Activated T-helper 17 cell treated with anti-CD3 and anti-CD28 coated beads, Interleukin-2, amount 50 U/mL, for 72 hours (primary cell): Measurements from ENCODE around the gene PCF11. TPM values are rescaled to one million over a fixed set of nuclear protein-coding genes. Genes with fewer than 3 reads are reported as not detected.
"Not testable (repeated sequence)": the region's sequence is repeated elsewhere in the genome, so short reads cannot be mapped to it uniquely, and the experiment has no call there.

Experiments used
- ATAC-seq: fragments of 150-1000 bp; cut with Tn5 transposase; replicated peaks from 2 replicates; pipeline ENCODE4 v1.10.0; 2021; ENCODE audit warnings: mild to moderate bottlenecking, moderate library complexity
- H3K27ac Mint-ChIP-seq: one replicate; pipeline ENCODE4 v1.8.0; 2022; ENCODE audit warnings: mixed read lengths
- H3K27me3 Mint-ChIP-seq: one replicate; pipeline ENCODE4 v1.8.0; 2022; ENCODE audit warnings: mixed read lengths
- H3K36me3 Mint-ChIP-seq: one replicate; pipeline ENCODE4 v1.8.0; 2022; ENCODE audit warnings: low read depth, mild to moderate bottlenecking, mixed read lengths
- H3K4me1 Mint-ChIP-seq: one replicate; pipeline ENCODE4 v1.8.0; 2022; ENCODE audit warnings: mixed read lengths
- H3K4me3 Mint-ChIP-seq: one replicate; pipeline ENCODE4 v1.8.0; 2022; ENCODE audit warnings: mild to moderate bottlenecking, mixed read lengths
- H3K9me3 Mint-ChIP-seq: one replicate; pipeline ENCODE4 v1.8.0; 2022; ENCODE audit warnings: mixed read lengths
- total RNA-seq, 2 donors: library from RNA; stranded (reverse); gene quantifications; one replicate each; pipeline ENCODE4 v1.2.3, GENCODE V29; 2022

PCF11 gene
- total RNA-seq, 2 donors from 2014 or later = 50.1 to 84.8 TPM

DNA sequence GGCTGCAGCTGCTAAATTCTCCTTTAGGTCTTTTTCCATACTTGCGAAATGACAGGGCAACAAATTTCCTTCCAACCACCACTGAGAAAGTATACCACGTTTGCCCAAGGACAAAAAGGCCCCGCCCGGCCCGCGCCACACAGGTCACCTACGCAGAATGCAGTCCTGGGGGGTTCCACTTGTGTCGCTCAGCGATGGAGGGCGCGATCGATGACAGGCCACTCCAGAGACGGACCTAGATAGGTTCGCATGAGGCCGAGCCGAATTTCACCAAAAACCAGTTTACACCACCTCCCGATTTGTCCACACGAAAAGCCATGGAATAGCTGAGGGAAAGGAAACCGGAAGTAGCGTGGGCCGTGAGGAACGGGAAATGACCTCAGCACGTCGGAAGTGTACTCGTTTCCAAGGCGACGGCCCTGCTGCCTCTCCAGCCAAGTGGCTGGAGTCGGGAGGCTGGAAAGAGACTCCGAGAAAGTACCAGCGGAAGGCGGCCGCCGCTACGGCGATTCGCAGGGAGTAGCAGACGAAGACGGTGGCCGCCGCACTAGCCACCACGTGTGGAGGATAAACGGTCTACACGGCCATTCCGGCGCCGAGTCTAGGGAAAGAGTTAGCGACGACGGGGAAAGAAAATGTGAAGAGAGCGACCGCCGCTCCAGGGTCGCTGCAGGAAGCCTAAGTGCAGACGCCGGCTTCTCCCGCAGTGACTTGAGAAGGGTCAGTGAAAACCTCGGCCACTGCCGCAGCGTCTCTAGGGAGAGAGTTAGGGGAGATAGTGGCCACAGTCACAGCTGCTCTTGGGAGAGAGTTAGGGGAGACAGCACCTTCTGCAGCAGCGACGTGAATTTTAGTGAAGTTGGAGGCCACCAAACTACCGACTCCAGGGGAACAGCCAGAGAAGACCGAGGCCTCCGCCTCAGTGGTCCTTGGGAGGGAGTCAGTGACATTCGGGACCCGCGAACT lies 36.7 kb downstream of the PCF11 start, which contains the start of gene ANKRD42:
Gene ANKRD42 (plus strand): TSS at position 398 of the 966 bp plus-strand sequence. CDS start 959 bp downstream, outside the sequence.
- peaks cover 20% of the 10 kb centered on the region for H3K4me1 Mint-ChIP-seq
- no peaks in the 10 kb centered on the region for H3K9me3 Mint-ChIP-seq
- H3K36me3 Mint-ChIP-seq = peaks cover 51% of the 10 kb centered on the region
- peak; percentile 92 for ATAC-seq
- H3K27ac Mint-ChIP-seq = peak within 1 kb of the TSS; percentile 94
- H3K4me3 Mint-ChIP-seq = peak within 1 kb of the TSS; percentile 92
- no peaks in the 10 kb centered on the region for H3K27me3 Mint-ChIP-seq

DNA sequence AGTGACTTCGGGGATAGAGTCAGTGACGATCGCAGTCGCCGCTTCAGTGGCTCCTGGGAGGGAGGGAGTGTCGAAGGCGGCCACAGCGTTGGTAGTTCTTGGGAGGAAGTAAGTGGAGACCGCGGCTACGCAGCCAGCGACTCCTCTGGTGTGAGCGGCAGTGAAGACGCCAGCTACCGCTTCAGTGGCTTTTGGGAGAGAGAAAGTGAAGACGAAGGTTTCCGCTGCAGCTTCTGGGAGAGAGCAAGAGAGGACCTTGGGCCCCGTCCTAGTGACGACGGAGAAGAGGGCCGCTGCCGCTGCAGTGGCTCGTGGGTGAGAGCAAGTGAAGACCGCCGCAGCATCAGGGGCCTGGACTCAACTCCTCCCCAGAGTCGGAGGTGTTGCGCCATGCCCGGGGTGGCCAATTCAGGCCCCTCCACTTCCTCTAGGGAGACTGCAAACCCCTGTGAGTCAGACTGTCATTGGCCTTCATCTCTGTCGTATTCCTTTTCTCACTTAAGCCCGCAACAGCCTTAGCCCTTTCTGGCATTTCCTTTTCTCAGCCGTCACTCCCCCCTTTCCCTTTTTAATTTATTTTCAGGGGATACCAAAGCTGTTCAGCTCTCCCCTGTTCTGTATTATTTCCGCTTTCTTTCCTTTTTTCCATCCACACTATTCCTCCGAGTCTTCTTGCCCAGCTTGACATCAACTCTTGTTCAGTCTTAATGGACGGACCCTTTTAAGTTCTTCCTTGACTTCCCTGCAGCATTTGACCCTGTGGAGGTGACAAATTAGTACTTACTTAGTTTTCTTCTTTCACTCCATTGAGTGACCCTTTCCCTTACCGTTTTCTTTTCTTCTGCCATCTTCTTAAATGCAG lies 37.6 kb downstream of the PCF11 start:
- Mint-ChIP-seq H3K9me3 (no peaks in the 10 kb centered on the region), H3K4me1 (peaks cover 20% of the 10 kb centered on the region), H3K36me3 (peaks cover 43% of the 10 kb centered on the region), H3K27me3 (no peaks in the 10 kb centered on the region), H3K27ac (peak overlapping the region; percentile 94), H3K4me3 (peak overlapping the region; percentile 92)
- peak; percentile 62 for ATAC-seq

DNA sequence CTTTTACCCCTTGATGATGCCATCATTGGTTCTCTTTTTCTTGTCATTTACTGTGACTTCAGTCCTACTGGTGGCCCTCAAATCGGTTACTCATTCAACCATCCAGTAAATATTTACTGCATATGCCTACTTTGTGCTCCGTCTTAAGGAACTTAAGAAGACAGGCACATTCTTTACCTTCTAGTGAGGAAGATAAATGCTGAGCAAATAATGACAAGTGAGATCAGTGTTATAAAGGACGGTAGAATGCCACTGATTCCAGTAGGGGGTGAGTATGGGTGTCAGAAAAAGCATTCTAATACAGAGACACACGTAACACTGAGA lies 38.2 kb downstream of the PCF11 start:
- Mint-ChIP-seq H3K4me3 (peak overlapping the region; percentile 92), H3K9me3 (no peaks in the 10 kb centered on the region)
- ATAC-seq = no peak

DNA sequence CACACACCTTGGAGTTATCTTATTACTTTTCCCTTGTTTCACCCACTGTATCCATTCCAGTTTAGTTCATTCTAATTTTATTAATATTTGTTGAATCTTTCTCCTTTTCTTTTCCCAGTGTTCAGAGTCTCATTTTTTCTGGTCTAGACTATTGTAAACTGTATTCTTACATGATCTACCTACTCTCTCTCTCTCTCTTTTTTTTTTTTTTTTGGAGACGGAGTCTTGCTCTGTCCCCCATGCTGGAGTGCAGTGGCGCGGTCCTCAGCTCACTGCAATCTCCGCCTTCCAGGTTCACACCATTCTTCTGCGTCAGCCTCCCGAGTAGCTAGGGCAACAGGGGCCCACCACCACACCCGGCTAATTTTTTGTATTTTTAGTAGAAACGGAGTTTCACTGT lies 38.7 kb downstream of the PCF11 start:
- Mint-ChIP-seq H3K9me3 (no peaks in the 10 kb centered on the region), H3K36me3 (peaks cover 43% of the 10 kb centered on the region), H3K27ac (peak overlapping the region; percentile 94), H3K27me3 (no peaks in the 10 kb centered on the region), H3K4me1 (peaks cover 25% of the 10 kb centered on the region), H3K4me3 (peak overlapping the region; percentile 92)
- ATAC-seq = no peak

More for the DNA sequence above, 38.2 kb downstream of the PCF11 start:
- Mint-ChIP-seq H3K27ac (peak overlapping the region; percentile 94), H3K36me3 (peaks cover 43% of the 10 kb centered on the region), H3K27me3 (no peaks in the 10 kb centered on the region), H3K4me1 (peaks cover 23% of the 10 kb centered on the region)

DNA sequence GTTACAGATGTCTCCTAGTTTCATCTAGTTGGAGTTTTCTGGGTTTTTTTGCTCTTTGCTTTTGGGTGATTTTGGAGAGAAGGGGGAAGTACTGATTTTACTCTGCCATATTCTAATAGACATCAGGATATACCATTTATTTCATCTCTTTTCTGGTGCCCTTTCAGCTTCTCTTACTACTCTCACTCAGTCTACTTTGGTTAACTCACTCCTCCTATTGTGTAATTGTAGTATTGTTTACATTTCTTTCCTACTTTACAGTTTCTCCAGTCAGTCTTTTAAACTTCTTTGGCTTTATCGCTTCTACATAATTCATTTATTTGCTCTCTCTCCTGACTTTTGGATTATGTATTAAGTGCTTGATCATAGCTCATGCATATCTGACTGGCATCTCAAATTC lies 43.1 kb downstream of the PCF11 start:
- no peak for ATAC-seq
- no peak overlapping the region for H3K27ac Mint-ChIP-seq
- H3K9me3 Mint-ChIP-seq = no peaks in the 10 kb centered on the region
- H3K4me3 Mint-ChIP-seq = no peak overlapping the region
- peaks cover 15% of the 10 kb centered on the region for H3K4me1 Mint-ChIP-seq
- peaks cover 16% of the 10 kb centered on the region for H3K36me3 Mint-ChIP-seq
- H3K27me3 Mint-ChIP-seq = no peaks in the 10 kb centered on the region

DNA sequence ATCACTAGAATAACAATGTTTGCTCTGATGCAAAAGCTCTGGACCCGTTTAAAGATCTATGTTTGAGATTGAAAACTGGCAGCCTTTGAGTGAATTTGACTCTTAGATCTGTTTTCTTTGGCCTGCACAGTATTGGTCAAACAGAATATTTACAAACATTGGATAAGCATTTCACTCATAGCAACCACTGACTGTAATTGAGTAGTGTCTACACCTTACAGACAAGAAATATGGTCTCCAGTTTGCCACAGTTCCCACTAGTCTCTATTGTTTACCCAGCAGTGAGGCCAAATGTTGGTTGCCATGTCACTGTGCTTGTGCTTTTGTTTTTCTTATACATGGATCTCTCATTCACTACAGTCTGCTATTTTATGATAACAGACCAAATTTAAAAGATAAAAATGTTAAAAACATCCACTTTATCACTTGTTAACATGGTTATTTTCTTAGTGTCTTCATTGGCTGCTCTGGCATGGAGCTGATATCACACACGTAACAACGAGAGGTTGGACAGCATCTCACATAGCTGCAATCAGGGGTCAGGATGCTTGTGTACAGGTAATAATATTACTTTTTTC lies 48.8 kb downstream of the PCF11 start:
- Mint-ChIP-seq H3K4me1 (no peaks in the 10 kb centered on the region), H3K36me3 (peaks cover 22% of the 10 kb centered on the region)

DNA sequence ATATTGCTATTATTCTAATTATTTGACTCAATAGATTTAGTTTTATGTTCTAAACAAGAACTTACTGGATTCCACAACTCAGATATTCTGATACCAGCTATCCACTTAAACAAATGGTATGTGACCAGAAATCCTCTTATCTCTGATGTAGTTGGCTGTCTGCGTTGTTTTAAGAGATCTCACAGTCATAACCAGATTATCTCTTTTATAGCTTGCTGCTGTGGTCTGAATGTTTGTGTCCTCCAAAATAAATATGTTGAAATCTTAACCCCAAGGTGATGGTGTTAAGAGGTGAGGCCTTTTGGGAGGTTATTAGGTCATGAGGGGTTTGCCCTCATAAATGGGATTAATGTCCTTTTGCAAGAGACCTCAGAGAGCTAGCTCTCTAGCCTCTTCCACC lies 49.3 kb downstream of the PCF11 start:
- Mint-ChIP-seq H3K27ac (no peak overlapping the region), H3K36me3 (peaks cover 19% of the 10 kb centered on the region), H3K9me3 (no peaks in the 10 kb centered on the region), H3K4me1 (no peaks in the 10 kb centered on the region), H3K27me3 (no peaks in the 10 kb centered on the region), H3K4me3 (no peak overlapping the region)
- no peak for ATAC-seq

More for the DNA sequence above, 48.8 kb downstream of the PCF11 start:
- Mint-ChIP-seq H3K27me3 (no peaks in the 10 kb centered on the region), H3K9me3 (no peaks in the 10 kb centered on the region), H3K4me3 (no peak overlapping the region), H3K27ac (no peak overlapping the region)
- no peak for ATAC-seq

DNA sequence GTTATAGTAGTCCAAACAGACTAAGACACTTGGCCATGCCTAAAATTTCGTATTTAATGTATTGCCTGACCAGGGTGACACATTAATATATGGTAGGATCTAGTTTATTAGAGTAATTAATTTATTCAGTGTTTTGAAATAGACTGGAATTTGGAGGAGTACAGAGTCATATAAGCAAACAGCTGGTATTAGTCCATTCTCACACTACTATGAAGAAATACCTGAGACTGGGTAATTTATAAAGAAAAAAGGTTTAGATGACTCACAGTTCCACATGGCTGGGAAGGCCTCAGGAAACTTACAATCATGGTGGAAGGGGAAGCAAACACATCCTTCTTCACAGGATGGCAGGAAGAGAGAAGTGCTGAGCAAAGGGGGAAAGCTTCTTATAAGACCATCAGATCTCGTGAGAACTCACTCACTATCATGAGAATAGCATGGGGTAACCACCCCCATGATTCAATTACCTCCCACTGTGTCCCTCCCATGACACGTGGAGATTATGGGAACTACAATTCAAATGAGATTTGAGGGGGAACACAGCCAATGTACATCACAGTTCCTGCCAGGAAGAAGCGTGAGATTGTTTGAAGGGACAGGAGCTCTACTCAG lies 49.9 kb downstream of the PCF11 start:
- not testable (repeated sequence) for H3K27me3 Mint-ChIP-seq, H3K4me3 Mint-ChIP-seq, H3K4me1 Mint-ChIP-seq, ATAC-seq, H3K9me3 Mint-ChIP-seq, H3K27ac Mint-ChIP-seq
- peaks cover 23% of the 10 kb centered on the region for H3K36me3 Mint-ChIP-seq

DNA sequence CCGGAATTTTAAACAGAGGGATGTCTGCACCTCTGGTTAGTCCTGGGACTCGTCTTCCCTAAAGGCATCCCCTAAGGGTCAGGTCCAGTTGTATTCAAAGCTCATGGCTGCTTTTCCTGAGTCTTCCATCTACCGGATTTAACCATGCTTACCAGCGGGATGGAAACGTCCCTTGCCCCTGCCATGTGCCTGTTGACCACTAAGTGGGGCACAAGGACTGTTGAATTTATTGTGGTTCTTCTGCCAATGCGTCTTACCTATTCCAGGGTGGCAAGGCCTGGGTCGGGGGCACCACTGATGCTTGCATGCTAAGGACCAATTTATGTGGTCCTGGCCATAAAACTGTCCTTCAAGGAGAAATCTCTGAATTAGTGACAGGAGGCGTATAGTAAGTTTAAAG lies 62.2 kb downstream of the PCF11 start:
- no peaks in the 10 kb centered on the region for H3K9me3 Mint-ChIP-seq
- H3K4me1 Mint-ChIP-seq = no peaks in the 10 kb centered on the region
- no peak overlapping the region for H3K27ac Mint-ChIP-seq
- H3K27me3 Mint-ChIP-seq = no peaks in the 10 kb centered on the region
- no peak overlapping the region for H3K4me3 Mint-ChIP-seq
- H3K36me3 Mint-ChIP-seq = no peaks in the 10 kb centered on the region
- no peak for ATAC-seq

DNA sequence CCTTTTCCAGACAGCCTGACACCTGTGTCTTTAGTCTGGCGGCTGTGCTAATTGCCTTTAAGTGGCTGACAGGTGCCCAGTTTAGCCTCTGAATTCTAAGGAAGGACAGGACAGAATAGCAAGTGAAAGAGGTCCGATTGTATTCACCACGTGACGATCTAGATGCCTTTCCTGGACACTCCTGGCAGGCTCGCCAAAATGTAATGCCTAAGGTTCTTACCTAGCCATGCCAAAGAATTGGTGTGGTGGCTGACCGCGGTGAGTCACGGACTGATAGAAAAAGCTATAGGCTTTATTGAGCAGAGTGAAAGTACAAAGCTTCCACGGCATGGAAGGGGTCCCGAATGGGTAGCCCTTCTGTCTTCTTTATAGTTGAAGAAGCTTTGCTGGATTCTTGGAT lies 63.3 kb downstream of the PCF11 start:
- H3K27me3 Mint-ChIP-seq = no peaks in the 10 kb centered on the region

DNA sequence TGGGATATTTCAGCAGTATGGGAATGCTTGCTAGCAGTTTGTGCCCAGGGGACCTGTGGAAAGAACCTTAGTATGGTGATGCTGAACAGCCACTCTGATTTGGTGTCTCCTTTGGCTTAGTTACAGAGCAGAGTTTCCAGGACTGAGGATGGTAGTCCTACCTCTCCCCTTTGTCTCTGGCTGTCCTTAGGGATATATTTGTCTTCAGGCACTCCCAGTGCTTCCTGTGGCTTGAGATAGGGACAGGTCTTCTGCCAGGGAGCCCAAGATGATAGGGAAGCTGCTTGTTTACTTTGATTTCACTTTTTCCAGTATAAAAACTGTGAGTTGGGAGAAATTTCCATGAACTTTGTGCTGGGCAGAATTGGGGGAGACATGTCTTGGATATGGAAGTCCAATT lies 64.8 kb downstream of the PCF11 start:
- no peaks in the 10 kb centered on the region for H3K4me1 Mint-ChIP-seq
- no peak for ATAC-seq
- H3K27ac Mint-ChIP-seq = no peak overlapping the region
- no peaks in the 10 kb centered on the region for H3K36me3 Mint-ChIP-seq
- H3K27me3 Mint-ChIP-seq = no peaks in the 10 kb centered on the region
- H3K4me3 Mint-ChIP-seq = no peak overlapping the region
- H3K9me3 Mint-ChIP-seq = no peaks in the 10 kb centered on the region

More for the DNA sequence above, 63.3 kb downstream of the PCF11 start:
- Mint-ChIP-seq H3K4me3 (no peak overlapping the region), H3K36me3 (no peaks in the 10 kb centered on the region), H3K4me1 (no peaks in the 10 kb centered on the region), H3K9me3 (no peaks in the 10 kb centered on the region), H3K27ac (no peak overlapping the region)
- no peak for ATAC-seq

DNA sequence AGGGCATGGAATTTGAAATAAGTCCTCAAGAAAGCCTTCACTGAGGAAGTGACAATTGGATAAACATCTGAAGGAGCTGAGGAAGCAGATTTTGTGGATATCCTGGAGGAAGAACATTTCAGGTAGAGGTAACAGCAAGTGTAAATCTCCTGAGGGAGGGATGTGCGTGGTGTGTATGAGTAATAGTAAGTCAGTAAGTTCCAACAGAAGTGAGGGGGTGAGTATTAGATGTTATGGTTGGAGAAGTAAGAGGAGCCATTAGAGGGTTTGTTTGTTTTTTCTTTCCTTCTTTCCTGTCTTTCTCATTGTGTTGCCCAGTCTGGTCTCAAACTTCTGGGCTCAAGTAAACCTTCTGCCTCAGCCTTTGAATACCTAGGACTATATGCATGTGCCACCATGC lies 65.6 kb downstream of the PCF11 start:
- Mint-ChIP-seq H3K4me1 (no peaks in the 10 kb centered on the region), H3K36me3 (no peaks in the 10 kb centered on the region), H3K9me3 (no peaks in the 10 kb centered on the region), H3K27me3 (no peaks in the 10 kb centered on the region), H3K27ac (no peak overlapping the region), H3K4me3 (no peak overlapping the region)
- ATAC-seq = no peak

DNA sequence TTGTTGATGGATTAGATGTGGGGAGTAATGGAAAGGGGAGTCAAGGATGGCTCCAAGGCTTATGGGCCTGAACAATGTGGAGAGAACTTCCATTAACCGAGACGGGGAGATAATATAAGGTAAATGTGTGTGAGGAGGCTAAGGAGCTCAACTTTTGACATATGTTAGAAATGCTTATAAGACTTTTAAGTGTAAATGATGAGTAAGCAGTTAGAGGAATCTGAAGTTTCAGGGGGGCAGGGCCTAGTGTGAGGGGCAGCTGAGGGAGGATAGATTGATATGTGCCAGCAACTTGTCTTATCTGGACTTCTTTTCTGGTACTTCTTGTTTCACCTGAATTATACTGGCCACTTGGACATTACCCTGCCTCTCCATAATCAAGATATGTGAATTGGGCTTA lies 66.5 kb downstream of the PCF11 start:
- H3K36me3 Mint-ChIP-seq = no peaks in the 10 kb centered on the region
- H3K9me3 Mint-ChIP-seq = no peaks in the 10 kb centered on the region
- no peak for ATAC-seq
- H3K4me1 Mint-ChIP-seq = no peaks in the 10 kb centered on the region
- H3K4me3 Mint-ChIP-seq = no peak overlapping the region
- H3K27ac Mint-ChIP-seq = no peak overlapping the region
- H3K27me3 Mint-ChIP-seq = no peaks in the 10 kb centered on the region

DNA sequence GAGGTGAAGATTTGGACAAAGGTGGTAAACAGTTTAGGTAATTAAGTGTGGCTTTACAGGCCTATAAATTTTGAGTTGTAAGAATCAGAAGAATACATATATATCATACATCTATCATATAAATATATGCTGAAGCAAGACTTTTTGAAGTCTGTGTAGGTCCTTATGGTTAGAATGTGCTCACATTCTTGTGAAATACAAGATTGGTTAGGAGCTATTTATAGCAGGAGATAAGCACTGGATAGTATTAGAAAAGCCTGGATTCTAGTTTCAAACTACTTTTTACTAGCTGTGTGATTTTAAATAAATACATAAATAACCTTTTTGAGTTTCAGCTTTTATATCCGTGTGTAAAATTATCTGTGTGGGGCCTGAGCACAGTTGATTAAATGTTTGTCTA lies 78.9 kb downstream of the PCF11 start:
- Mint-ChIP-seq H3K4me3 (no peak overlapping the region), H3K4me1 (no peaks in the 10 kb centered on the region)

More for the DNA sequence above, 78.9 kb downstream of the PCF11 start:
- no peaks in the 10 kb centered on the region for H3K36me3 Mint-ChIP-seq
- no peak overlapping the region for H3K27ac Mint-ChIP-seq
- no peaks in the 10 kb centered on the region for H3K9me3 Mint-ChIP-seq
- ATAC-seq = no peak
- no peaks in the 10 kb centered on the region for H3K27me3 Mint-ChIP-seq
